Calu3 (cell line): Measurements from ENCODE around the gene SLC4A2. TPM values are rescaled to one million over a fixed set of nuclear protein-coding genes. Genes with fewer than 3 reads are reported as not detected.

Experiments used
- BruUV-seq: library from RNA; stranded (reverse); fragments of 400-500 nt; replicated peaks from 2 replicates; lab custom pipeline; 2021; lab: Mats Ljungman, UMichigan
- CTCF ChIA-PET: fragments of 300-600 bp; sonication (Branson Sonifier 250); formaldehyde crosslinking; loops from one replicate; lab custom pipeline; 2022; ENCODE audit warnings: antibody characterized with exemption; lab: Charles Lee
- DNase-seq: peaks from one replicate; pipeline ENCODE4 v3.0.0; 2022
- H3K27ac Mint-ChIP-seq: one replicate; pipeline ENCODE4 v1.8.0; 2022; ENCODE audit warnings: mixed read lengths; ENCODE audit not compliant: unreplicated experiment
- H3K27me3 Mint-ChIP-seq: one replicate; pipeline ENCODE4 v1.8.0; 2022; ENCODE audit warnings: mixed read lengths; ENCODE audit not compliant: unreplicated experiment
- H3K36me3 Mint-ChIP-seq: one replicate; pipeline ENCODE4 v1.8.0; 2022; ENCODE audit warnings: mild to moderate bottlenecking, moderate library complexity, mixed read lengths; ENCODE audit not compliant: insufficient read depth, unreplicated experiment
- H3K4me1 Mint-ChIP-seq: one replicate; pipeline ENCODE4 v1.8.0; 2022; ENCODE audit warnings: mild to moderate bottlenecking, low read depth, mixed read lengths; ENCODE audit not compliant: unreplicated experiment
- H3K4me3 Mint-ChIP-seq: one replicate; pipeline ENCODE4 v1.8.0; 2022; ENCODE audit warnings: mild to moderate bottlenecking, low read depth, moderate library complexity, mixed read lengths; ENCODE audit not compliant: unreplicated experiment
- H3K9me3 Mint-ChIP-seq: one replicate; pipeline ENCODE4 v1.8.0; 2022; ENCODE audit warnings: low read depth, mixed read lengths; ENCODE audit not compliant: unreplicated experiment
- intact Hi-C: fragments of 100-400 bp; cut with micrococcal nuclease; formaldehyde crosslinking; loops from one replicate; pipeline ENCODE4 v1.10.0; 2022; ENCODE audit not compliant: unreplicated experiment
- total RNA-seq: library from RNA; stranded (reverse); gene quantifications from 2 replicates; pipeline ENCODE4 v1.2.3, GENCODE V29; 2022
- TF ChIP-seq, protein P1 (sequence below): fragments of 200-600 bp; IDR thresholded peaks from one replicate; pipeline ENCODE4 v1.8.0; 2022; ENCODE audit warnings: antibody characterized with exemption; ENCODE audit not compliant: unreplicated experiment

Gene SLC4A2
- total RNA-seq, 1 experiment from 2014 or later = 209 TPM

DNA sequence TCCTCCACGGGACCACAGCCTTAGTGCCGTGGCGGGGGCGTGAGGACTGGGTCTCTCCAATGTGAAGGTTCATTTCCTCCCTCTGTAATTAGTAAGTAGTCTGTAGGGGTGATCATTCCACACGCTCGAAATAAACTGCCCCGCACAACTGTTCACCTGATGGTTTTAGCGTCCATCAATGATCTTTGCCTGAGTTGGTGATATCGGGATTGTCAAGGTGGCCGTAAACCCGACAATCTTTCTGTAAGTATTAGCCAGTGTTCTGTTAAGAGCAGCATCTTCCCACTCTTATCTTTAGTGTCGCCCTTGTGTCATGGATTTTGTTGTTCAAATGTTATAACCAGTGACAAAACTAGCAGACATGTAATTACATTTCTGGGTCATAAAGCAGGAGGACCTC, 44.6 kb downstream of the SLC4A2 start:
- H3K27ac Mint-ChIP-seq = no peak overlapping the region
- no peaks in the 10 kb centered on the region for H3K27me3 Mint-ChIP-seq
- H3K4me1 Mint-ChIP-seq = no peaks in the 10 kb centered on the region
- H3K36me3 Mint-ChIP-seq = peaks cover 11% of the 10 kb centered on the region
- H3K4me3 Mint-ChIP-seq = no peak overlapping the region
- BruUV-seq = no TSS peak
- CTCF ChIA-PET = no interaction called here
- no peaks in the 10 kb centered on the region for H3K9me3 Mint-ChIP-seq
- intact Hi-C loops = no loop called here
- TF ChIP-seq, protein P1, sequence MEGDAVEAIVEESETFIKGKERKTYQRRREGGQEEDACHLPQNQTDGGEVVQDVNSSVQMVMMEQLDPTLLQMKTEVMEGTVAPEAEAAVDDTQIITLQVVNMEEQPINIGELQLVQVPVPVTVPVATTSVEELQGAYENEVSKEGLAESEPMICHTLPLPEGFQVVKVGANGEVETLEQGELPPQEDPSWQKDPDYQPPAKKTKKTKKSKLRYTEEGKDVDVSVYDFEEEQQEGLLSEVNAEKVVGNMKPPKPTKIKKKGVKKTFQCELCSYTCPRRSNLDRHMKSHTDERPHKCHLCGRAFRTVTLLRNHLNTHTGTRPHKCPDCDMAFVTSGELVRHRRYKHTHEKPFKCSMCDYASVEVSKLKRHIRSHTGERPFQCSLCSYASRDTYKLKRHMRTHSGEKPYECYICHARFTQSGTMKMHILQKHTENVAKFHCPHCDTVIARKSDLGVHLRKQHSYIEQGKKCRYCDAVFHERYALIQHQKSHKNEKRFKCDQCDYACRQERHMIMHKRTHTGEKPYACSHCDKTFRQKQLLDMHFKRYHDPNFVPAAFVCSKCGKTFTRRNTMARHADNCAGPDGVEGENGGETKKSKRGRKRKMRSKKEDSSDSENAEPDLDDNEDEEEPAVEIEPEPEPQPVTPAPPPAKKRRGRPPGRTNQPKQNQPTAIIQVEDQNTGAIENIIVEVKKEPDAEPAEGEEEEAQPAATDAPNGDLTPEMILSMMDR = no peak
- DNase-seq = no peak

DNA sequence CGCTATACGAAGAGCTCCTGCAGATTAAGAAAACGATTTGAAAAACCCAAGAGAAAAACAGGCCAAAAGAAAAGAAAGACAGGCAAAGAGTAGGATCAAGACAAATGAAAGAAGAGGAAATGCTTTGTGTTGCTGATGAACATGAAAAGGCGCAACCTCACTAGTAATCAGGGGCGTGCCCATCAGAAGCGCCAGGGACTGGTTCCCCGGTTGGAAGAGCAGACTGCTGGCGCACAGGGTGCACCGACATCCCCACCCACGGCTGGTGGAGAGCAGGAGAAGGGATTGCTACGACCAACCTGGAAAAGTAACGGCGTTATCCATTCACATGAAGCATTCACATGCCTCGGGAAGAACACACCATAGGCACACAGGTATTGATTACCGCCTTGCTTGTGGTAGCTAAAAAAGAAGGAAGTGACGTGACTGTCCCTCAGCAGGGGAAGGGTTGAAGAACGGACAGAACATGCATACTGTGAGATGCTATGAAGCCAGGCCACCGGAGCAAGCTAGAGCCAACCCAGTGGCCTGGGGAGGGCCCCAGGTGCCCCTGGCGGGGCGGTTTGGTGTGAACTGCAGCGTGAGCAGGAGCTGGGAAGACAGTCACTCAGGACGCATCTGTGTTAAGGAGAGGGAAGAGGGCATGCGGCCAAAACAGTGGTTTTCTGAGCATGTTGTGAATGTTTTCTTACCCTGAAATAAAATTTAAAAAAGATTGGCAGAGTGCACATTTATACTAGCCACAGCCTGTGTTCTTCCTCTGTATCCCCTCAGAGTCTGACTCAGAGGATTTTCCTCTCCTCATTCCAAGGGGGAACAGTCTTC, 45.2 kb downstream of the SLC4A2 start:
- intact Hi-C loops = no loop called here
- Mint-ChIP-seq H3K9me3 (no peaks in the 10 kb centered on the region), H3K36me3 (peaks cover 11% of the 10 kb centered on the region), H3K4me3 (no peak overlapping the region), H3K27me3 (no peaks in the 10 kb centered on the region), H3K4me1 (no peaks in the 10 kb centered on the region), H3K27ac (no peak overlapping the region)
- no TSS peak for BruUV-seq
- DNase-seq = no peak
- TF ChIP-seq, protein P1 = no peak
- CTCF ChIA-PET = no interaction called here

DNA sequence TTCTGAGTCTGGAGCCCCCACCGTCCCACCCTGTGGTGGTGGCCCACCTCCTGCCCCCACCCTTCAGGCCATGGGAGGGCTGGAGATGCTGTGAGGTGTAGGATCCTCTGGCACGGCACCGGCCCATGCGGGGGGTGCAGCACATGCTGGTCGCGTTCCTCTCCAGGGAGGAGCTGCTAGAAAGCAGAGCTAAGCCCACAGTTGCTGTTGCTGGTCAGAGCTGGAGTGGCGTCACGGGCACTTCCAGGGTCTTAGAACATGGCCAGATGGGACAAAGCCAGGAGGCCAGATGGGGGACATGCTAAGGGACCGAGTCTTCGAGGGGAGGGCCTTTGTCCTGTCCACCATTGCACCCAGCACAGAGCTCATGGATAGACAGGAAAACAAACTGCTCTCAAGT, 48.5 kb downstream of the SLC4A2 start:
- TF ChIP-seq, protein P1 = no peak
- no peaks in the 10 kb centered on the region for H3K4me1 Mint-ChIP-seq
- no peaks in the 10 kb centered on the region for H3K9me3 Mint-ChIP-seq
- no peaks in the 10 kb centered on the region for H3K36me3 Mint-ChIP-seq
- CTCF ChIA-PET = interaction anchor here (0.6 to 0.7 kb wide), 2 partner anchors 18 to 145 kb away, joined by 4 to 6 read pairs; no protein-coding TSS in a partner anchor
- DNase-seq = no peak
- intact Hi-C loops = no loop called here
- H3K27ac Mint-ChIP-seq = no peak overlapping the region
- no TSS peak for BruUV-seq
- no peaks in the 10 kb centered on the region for H3K27me3 Mint-ChIP-seq
- H3K4me3 Mint-ChIP-seq = no peak overlapping the region

DNA sequence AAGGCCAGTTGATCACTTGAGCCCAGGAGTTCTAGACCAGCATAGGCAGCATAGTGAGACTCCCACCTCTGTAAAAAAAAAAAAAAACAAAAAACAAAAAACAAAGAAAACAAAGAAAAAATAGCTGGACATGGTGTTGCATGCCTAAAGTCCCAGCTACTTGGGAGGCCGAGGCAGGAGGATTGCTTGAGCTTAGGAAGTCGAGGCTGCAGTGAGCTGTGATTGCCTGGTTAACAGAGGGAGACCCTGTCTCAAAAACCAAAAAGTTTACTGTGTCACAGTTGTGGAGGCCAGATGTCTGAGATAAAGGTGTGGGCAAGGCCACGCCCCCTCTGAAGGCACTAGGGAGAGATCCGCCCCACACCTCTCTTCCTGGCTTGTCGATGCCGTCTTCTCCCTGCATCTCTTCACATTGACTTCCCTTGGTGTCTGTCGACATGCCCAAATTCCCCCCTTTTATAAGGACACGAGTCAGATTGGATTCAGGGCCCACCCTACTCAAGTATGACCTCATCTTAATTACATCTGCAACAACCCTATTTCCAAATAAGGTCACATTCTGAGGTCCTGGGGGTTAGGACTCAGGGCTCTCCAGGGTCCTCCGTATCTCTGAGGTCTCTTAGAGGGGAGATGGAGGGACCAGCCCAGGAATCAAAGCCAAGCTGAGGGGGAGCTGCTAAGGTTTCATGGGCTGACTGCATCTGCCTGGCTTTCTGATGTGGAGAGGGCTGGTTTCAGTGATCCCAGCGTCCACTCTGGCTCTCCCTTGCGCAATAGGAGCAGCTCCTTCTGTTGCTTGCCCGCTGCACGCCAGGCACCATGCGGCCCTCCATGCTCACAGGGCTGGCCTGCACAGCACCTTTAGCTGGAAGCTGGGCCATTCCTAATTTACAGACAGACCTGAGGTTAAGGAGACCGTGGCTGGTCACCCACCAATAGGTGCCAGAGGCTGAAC, 50.0 kb downstream of the SLC4A2 start:
- TF ChIP-seq, protein P1 = no peak
- DNase-seq = no peak
- Mint-ChIP-seq H3K27ac (no peak overlapping the region), H3K9me3 (no peaks in the 10 kb centered on the region), H3K27me3 (no peaks in the 10 kb centered on the region), H3K4me3 (no peak overlapping the region), H3K36me3 (peaks cover 9% of the 10 kb centered on the region), H3K4me1 (no peaks in the 10 kb centered on the region)
- CTCF ChIA-PET = interaction anchor here (1.7 kb wide), 1 partner anchor 81 kb away, joined by 5 read pairs; the partner anchor contains the start of gene ABCB8
- intact Hi-C loops = loop anchor here (2.0 to 5.0 kb wide), 3 partner anchors 81 to 212 kb away; partner anchors contain the start of gene ABCB8
- no TSS peak for BruUV-seq
